ENCODE data around the gene DLX3.

DNA sequence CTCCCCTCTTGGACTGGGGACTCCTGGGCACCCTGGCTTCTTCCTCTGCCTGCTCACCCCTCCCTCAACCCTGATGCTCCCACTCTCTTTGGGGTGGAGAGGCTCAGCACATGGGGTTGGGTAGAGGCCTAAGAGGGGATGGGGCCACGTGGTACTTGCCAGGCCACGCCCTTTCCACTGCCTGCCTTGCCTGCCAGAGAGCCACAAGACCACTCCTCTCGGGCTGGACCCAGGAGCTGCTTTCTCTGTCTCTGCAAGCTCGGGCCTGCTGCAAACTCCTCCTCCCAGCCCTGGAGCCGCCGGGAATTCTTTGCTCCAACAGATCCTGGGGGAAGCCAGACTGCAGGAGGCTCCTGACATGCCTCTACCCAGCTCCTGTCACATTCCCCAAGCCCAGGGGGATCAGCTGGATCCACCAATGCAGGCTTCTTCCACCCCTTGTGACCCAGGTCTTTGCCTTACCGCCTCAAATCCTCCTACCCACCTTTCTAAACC lies 14.3 kb downstream of the DLX3 start:
- TF ChIP-seq, protein P1, sequence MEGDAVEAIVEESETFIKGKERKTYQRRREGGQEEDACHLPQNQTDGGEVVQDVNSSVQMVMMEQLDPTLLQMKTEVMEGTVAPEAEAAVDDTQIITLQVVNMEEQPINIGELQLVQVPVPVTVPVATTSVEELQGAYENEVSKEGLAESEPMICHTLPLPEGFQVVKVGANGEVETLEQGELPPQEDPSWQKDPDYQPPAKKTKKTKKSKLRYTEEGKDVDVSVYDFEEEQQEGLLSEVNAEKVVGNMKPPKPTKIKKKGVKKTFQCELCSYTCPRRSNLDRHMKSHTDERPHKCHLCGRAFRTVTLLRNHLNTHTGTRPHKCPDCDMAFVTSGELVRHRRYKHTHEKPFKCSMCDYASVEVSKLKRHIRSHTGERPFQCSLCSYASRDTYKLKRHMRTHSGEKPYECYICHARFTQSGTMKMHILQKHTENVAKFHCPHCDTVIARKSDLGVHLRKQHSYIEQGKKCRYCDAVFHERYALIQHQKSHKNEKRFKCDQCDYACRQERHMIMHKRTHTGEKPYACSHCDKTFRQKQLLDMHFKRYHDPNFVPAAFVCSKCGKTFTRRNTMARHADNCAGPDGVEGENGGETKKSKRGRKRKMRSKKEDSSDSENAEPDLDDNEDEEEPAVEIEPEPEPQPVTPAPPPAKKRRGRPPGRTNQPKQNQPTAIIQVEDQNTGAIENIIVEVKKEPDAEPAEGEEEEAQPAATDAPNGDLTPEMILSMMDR (IDR thresholded peaks at IDR 0.05): no peak
- no peak for TF ChIP-seq POLR2A (IDR thresholded peaks at IDR 0.05)

All from thyroid gland (tissue), 4 donors.